Adrenal gland (tissue), 12 donors: ENCODE results near the gene PARP16. TPM values are rescaled to one million over a fixed set of nuclear protein-coding genes. Genes with fewer than 3 reads are reported as not detected.

Source experiments
- DNase-seq, 7 donors: peaks; one replicate each; pipeline ENCODE4 v3.0.0-alpha.2; 2019 to 2020
- H3K27ac ChIP-seq, 5 donors: fragments of 200-600 bp; sonication (generic) in 4 of 5; 1 replicate in 3 of 5; 2 replicates in 2 of 5; pipeline versions ENCODE4 v1.5.1 to v1.8.0; 2016 to 2020; ENCODE audit warnings: mild to moderate bottlenecking in 1 of 5
- H3K27me3 ChIP-seq: fragments of 200-600 bp; 2 replicates; pipeline ENCODE4 v1.8.0; 2021
- H3K36me3 ChIP-seq, 2 donors: fragments of 200-600 bp; replicated peaks in 1 of 2; 1 replicate in 1 of 2; 2 replicates in 1 of 2; pipeline versions ENCODE4 v1.5.1 to v1.8.0; 2018 to 2022
- H3K4me1 ChIP-seq, 2 donors: fragments of 200-600 bp; replicated peaks in 1 of 2; 1 replicate in 1 of 2; 2 replicates in 1 of 2; pipeline versions ENCODE4 v1.5.1 to v1.8.0; 2018 to 2021
- H3K4me3 ChIP-seq, 4 donors: fragments of 200-600 bp; sonication (generic) in 3 of 4; one replicate each; pipeline ENCODE4 v1.5.1; 2016 to 2018
- H3K9me3 ChIP-seq, 3 donors: fragments of 200-600 bp; sonication (generic) in 1 of 3; replicated peaks in 1 of 3; 1 replicate in 2 of 3; 2 replicates in 1 of 3; pipeline versions ENCODE4 v1.5.1 to v1.8.0; 2016 to 2021
- CTCF ChIP-seq, 6 experiments: fragments of 450-650 bp in 4 of 6; fragments of 200-600 bp in 2 of 6; sonication (generic) in 1 of 6; IDR thresholded peaks; 1 replicate in 5 of 6; 2 replicates in 1 of 6; pipeline versions ENCODE4 v1.5.1 to v1.8.0; 2016 to 2021; ENCODE audit warnings: antibody characterized with exemption in 6 of 6, mild to moderate bottlenecking in 2 of 6, moderate library complexity in 1 of 6
- POLR2A ChIP-seq, 2 donors: fragments of 450-650 bp; IDR thresholded peaks; one replicate each; pipeline ENCODE4 v1.6.1; 2017; ENCODE audit warnings: antibody characterized with exemption in 2 of 2, mild to moderate bottlenecking in 2 of 2, moderate library complexity in 1 of 2
- WGBS, 4 donors: extraction: QIAGEN DNeasy Blood & Tissue Kit in 2 of 4; methylation state at CpG; one replicate each; pipeline versions ENCODE4 v1.1.5 to v1.1.7; 2013 to 2017; 5-methylcytosine and 5-hydroxymethylcytosine counted together
- intact Hi-C, 2 donors: fragments of 100-400 bp; cut with DNase I; formaldehyde crosslinking; loops; one replicate each; pipeline versions ENCODE4 v1.14.1 to v1.15.0; 2022 to 2023
- polyA plus RNA-seq, 3 donors: library from polyadenylated mRNA; stranded (reverse); fragments of 200-250 nt in 2 of 3; fragments of 350-450 nt in 1 of 3; fragmentation: Illumina TruSeq in 1 of 3; extraction: RNeasy Lipid Tissue Mini Kit (QIAGEN cat#74804) in 1 of 3; gene quantifications; one replicate each; pipeline ENCODE4 v1.2.3, GENCODE V29; 2013 to 2014
- total RNA-seq, 9 donors: library from RNA; depleted of rRNA in 4 of 9; stranded (reverse); fragments of >200 nt in 4 of 9; fragments of 120-200 nt in 1 of 9; fragmentation: NEBNext Ultra II Directional in 1 of 9; extraction: Animal tissue kit (Norgen Biotek cat#: 25700) in 1 of 9; gene quantifications; one replicate each; pipeline versions ENCODE4 v1.1.0 to v1.2.4, GENCODE V29; 2013 to 2023
- donor health status: healthy with polysubstance abuse.
- donor health status: Bipolar disorder and iron deficiency.
- donor health status: DM: yes; HTN: yes; CAD: no.
- donor health status: DM: no; HTN: no; CAD: no.
- donor health status: DM: no; HTN: no; CAD: no.
- donor health status: DM: yes; HTN: yes; CAD: no.

PARP16 gene
- total and polyA plus RNA-seq, 12 donors, result 7.8 to 18.1 (median 14.2) TPM

- H3K27ac ChIP-seq, result peak overlapping the region in 1 of 5 donors; percentile 24
- H3K9me3 ChIP-seq, result no peaks in the 10 kb centered on the region
- TF ChIP-seq POLR2A (IDR thresholded peaks at IDR 0.05) (no peak), CTCF (IDR thresholded peaks at IDR 0.05) (no peak)
- intact Hi-C loops, result no loop called here
- no peaks in the 10 kb centered on the region for H3K27me3 ChIP-seq
- H3K4me3 ChIP-seq, result no peak overlapping the region
- H3K4me1 ChIP-seq, result peaks cover 5 to 15% of the 10 kb centered on the region in 2 donors
- no peak for DNase-seq
- 84 to 91% (median 87%) methylated on average over 10 of the region's 10 CpGs for WGBS, 4 donors
- no peaks in the 10 kb centered on the region for H3K36me3 ChIP-seq
Measured at GRCh38 chr15:65310431-65311137, 23.9 kb upstream of the PARP16 start.

GRCh38 chr15:65309882-65310418, 23.3 kb upstream of the PARP16 start:
- Histone ChIP-seq H3K27ac (peak overlapping the region in 1 of 5 donors; percentile 24), H3K4me3 (no peak overlapping the region), H3K9me3 (no peaks in the 10 kb centered on the region), H3K36me3 (no peaks in the 10 kb centered on the region), H3K27me3 (no peaks in the 10 kb centered on the region), H3K4me1 (peaks cover 5 to 20% of the 10 kb centered on the region in 2 donors)
- no peak for DNase-seq
- 86 to 90% (median 87%) methylated on average over 9 to 12 of the region's 12 CpGs for WGBS, 4 donors
- no peak for TF ChIP-seq POLR2A (IDR thresholded peaks at IDR 0.05)
- intact Hi-C loops, result no loop called here

- Histone ChIP-seq H3K27ac (no peak overlapping the region), H3K9me3 (no peaks in the 10 kb centered on the region), H3K4me3 (no peak overlapping the region), H3K36me3 (no peaks in the 10 kb centered on the region), H3K4me1 (peaks cover 9 to 26% of the 10 kb centered on the region in 2 donors), H3K27me3 (no peaks in the 10 kb centered on the region)
- intact Hi-C loops, result no loop called here
- WGBS, 4 donors, result 87 to 91% (median 88%) methylated on average over 6 of the region's 6 CpGs
- no peak for DNase-seq
- TF ChIP-seq POLR2A (IDR thresholded peaks at IDR 0.05) (no peak), CTCF (IDR thresholded peaks at IDR 0.05) (no peak)
Measured at GRCh38 chr15:65307978-65308377, 21.3 kb upstream of the PARP16 start.

GRCh38 chr15:65306551-65306950, 19.9 kb upstream of the PARP16 start:
- Histone ChIP-seq H3K4me1 (peaks cover 3 to 12% of the 10 kb centered on the region in 2 donors), H3K9me3 (no peaks in the 10 kb centered on the region), H3K27me3 (no peaks in the 10 kb centered on the region), H3K27ac (no peak overlapping the region), H3K36me3 (no peaks in the 10 kb centered on the region), H3K4me3 (no peak overlapping the region)
- no peak for DNase-seq
- TF ChIP-seq POLR2A (IDR thresholded peaks at IDR 0.05) (no peak), CTCF (IDR thresholded peaks at IDR 0.05) (no peak)
- intact Hi-C loops, result no loop called here

- peaks cover 3 to 12% of the 10 kb centered on the region in 2 donors for H3K4me1 ChIP-seq
- DNase-seq, result no peak
- H3K9me3 ChIP-seq, result no peaks in the 10 kb centered on the region
- TF ChIP-seq POLR2A (IDR thresholded peaks at IDR 0.05) (no peak), CTCF (IDR thresholded peaks at IDR 0.05) (no peak)
- no peaks in the 10 kb centered on the region for H3K27me3 ChIP-seq
- H3K36me3 ChIP-seq, result no peaks in the 10 kb centered on the region
- no peak overlapping the region for H3K4me3 ChIP-seq
- WGBS, 4 donors, result 81 to 85% (median 85%) methylated on average over 3 of the region's 3 CpGs
- H3K27ac ChIP-seq, result no peak overlapping the region
- intact Hi-C loops, result no loop called here
Measured at GRCh38 chr15:65305776-65306175, 19.1 kb upstream of the PARP16 start.
